NCI-H1436 (cell line): ENCODE results near the gene C6orf89.
A peak's percentile ranks its signal among the peaks of the same experiment; 100 is the strongest.

ENCODE experiments used
- DNase-seq: peaks from one replicate; lab custom pipeline; 2025; lab: John Stamatoyannopoulos, UW

C6orf89 gene

GRCh38 chr6:36885461-36886401 lies at the start of gene C6orf89:
TSS of gene C6orf89 (plus strand) at chr6:36885952. CDS start at chr6:36899445, 13,493 bp downstream.
- DNase-seq: peak; percentile 96

- no peak for DNase-seq
Observed at GRCh38 chr6:36836111-36837021, 49.4 kb upstream of the C6orf89 start.

- no peak for DNase-seq
Observed at GRCh38 chr6:36837022-36837339, 48.8 kb upstream of the C6orf89 start.

- no peak for DNase-seq
Observed at GRCh38 chr6:36837686-36838085, 48.1 kb upstream of the C6orf89 start.

- DNase-seq: peak; percentile 7
Observed at GRCh38 chr6:36838896-36839748, 46.6 kb upstream of the C6orf89 start, which contains the start of gene CPNE5. TSS of gene CPNE5 (minus strand) at chr6:36839444. CDS start at chr6:36839377, 67 bp downstream.

- DNase-seq: peak; percentile 19
Observed at GRCh38 chr6:36839749-36840431, 45.9 kb upstream of the C6orf89 start.

GRCh38 chr6:36840432-36841403 lies 45.0 kb upstream of the C6orf89 start:
- no peak for DNase-seq

GRCh38 chr6:36841756-36842155 lies 44.0 kb upstream of the C6orf89 start:
- DNase-seq: no peak

GRCh38 chr6:36843170-36843569 lies 42.6 kb upstream of the C6orf89 start:
- DNase-seq: no peak

- DNase-seq: no peak
Observed at GRCh38 chr6:36844232-36845170, 41.3 kb upstream of the C6orf89 start.

GRCh38 chr6:36845233-36845632 lies 40.5 kb upstream of the C6orf89 start:
- no peak for DNase-seq

GRCh38 chr6:36847152-36847551 lies 38.6 kb upstream of the C6orf89 start:
- no peak for DNase-seq

GRCh38 chr6:36847991-36848390 lies 37.8 kb upstream of the C6orf89 start:
- DNase-seq: no peak

GRCh38 chr6:36848658-36849441 lies 36.9 kb upstream of the C6orf89 start:
- no peak for DNase-seq

- no peak for DNase-seq
Observed at GRCh38 chr6:36850021-36850420, 35.7 kb upstream of the C6orf89 start.

- DNase-seq: peak; percentile 58
Observed at GRCh38 chr6:36851149-36851614, 34.6 kb upstream of the C6orf89 start.

- DNase-seq: no peak
Observed at GRCh38 chr6:36851626-36852025, 34.1 kb upstream of the C6orf89 start.
